PC-3 (cell line): ENCODE measurements around the gene ADIRF. TPM values are rescaled to one million over a fixed set of nuclear protein-coding genes. Genes with fewer than 3 reads are reported as not detected.

Source experiments
- ATAC-seq: fragments of 200-7000 bp; cut with Tn5 transposase; 2 replicates; pipeline ENCODE4 v1.9.1; 2020; ENCODE audit warnings: mild to moderate bottlenecking, moderate library complexity
- BruUV-seq: library from RNA; stranded (reverse); fragments of 400-500 nt; replicated peaks from 2 replicates; lab custom pipeline; 2021; lab: Mats Ljungman, UMichigan
- CTCF ChIA-PET: fragments of 300-600 bp; sonication (Branson Sonifier 250); formaldehyde crosslinking; loops from one replicate; lab custom pipeline; 2022; ENCODE audit warnings: antibody characterized with exemption; lab: Charles Lee
- POLR2A ChIA-PET: fragments of 300-600 bp; sonication (Branson Sonifier 250); formaldehyde crosslinking; loops from one replicate; lab custom pipeline; 2022; ENCODE audit warnings: antibody characterized with exemption; ENCODE audit not compliant: unreplicated experiment; lab: Charles Lee
- DNase-seq: peaks from one replicate; pipeline ENCODE4 v3.0.0-alpha.2; 2015
- H2AFZ ChIP-seq: fragments of 300-600 bp; sonication (generic); 2 replicates; pipeline ENCODE4 v1.6.0; 2016; ENCODE audit warnings: antibody characterized with exemption, low read length
- H3F3A ChIP-seq: fragments of 300-600 bp; sonication (generic); one replicate; pipeline ENCODE4 v1.6.0; 2017; ENCODE audit warnings: antibody characterized with exemption, low read length, control low read depth, mild to moderate bottlenecking; ENCODE audit not compliant: unreplicated experiment
- H3K27ac ChIP-seq: fragments of 300-600 bp; sonication (generic); 2 replicates; pipeline ENCODE4 v1.5.1; 2016; ENCODE audit warnings: mild to moderate bottlenecking, low read length
- H3K27me3 ChIP-seq: fragments of 300-600 bp; sonication (generic); 2 replicates; pipeline ENCODE4 v1.6.1; 2016; ENCODE audit warnings: low read length, mixed read lengths
- H3K36me3 ChIP-seq: fragments of 300-600 bp; sonication (generic); 2 replicates; pipeline ENCODE4 v1.6.1; 2016; ENCODE audit warnings: low read depth, mixed run types, low read length, mixed read lengths
- H3K4me1 ChIP-seq: fragments of 300-600 bp; sonication (generic); 2 replicates; pipeline ENCODE4 v1.5.1; 2016; ENCODE audit warnings: low read length; ENCODE audit not compliant: insufficient read depth
- H3K4me2 ChIP-seq: fragments of 300-600 bp; sonication (generic); 2 replicates; pipeline ENCODE4 v1.6.0; 2016; ENCODE audit warnings: low read length
- H3K4me3 ChIP-seq: fragments of 300-600 bp; sonication (generic); 2 replicates; pipeline ENCODE4 v1.5.1; 2016; ENCODE audit warnings: mild to moderate bottlenecking, low read length, mixed read lengths
- H3K79me2 ChIP-seq: fragments of 300-600 bp; sonication (generic); 2 replicates; pipeline ENCODE4 v1.6.1; 2017; ENCODE audit warnings: low read length, mixed read lengths
- H3K9ac ChIP-seq: fragments of 300-600 bp; sonication (generic); 2 replicates; pipeline ENCODE4 v1.6.0; 2016; ENCODE audit warnings: mild to moderate bottlenecking, low read length
- H3K9me2 ChIP-seq: fragments of 300-600 bp; sonication (generic); replicated peaks from 2 replicates; pipeline ENCODE4 v1.6.1; 2016; ENCODE audit warnings: mixed run types, low read length, mixed read lengths
- H3K9me3 ChIP-seq: fragments of 300-600 bp; sonication (generic); 2 replicates; pipeline ENCODE4 v1.6.1; 2016; ENCODE audit warnings: low read length, mixed read lengths
- H4K20me1 ChIP-seq: fragments of 300-600 bp; sonication (generic); 2 replicates; pipeline ENCODE4 v1.6.1; 2016; ENCODE audit warnings: low read length, mixed read lengths
- CTCF ChIP-seq: fragments of 300-600 bp; sonication (generic); conservative IDR thresholded peaks from 2 replicates; pipeline ENCODE4 v1.5.1; 2017; ENCODE audit warnings: antibody characterized with exemption, low read depth, mild to moderate bottlenecking, low read length
- EZH2 ChIP-seq: fragments of 300-600 bp; sonication (generic); IDR thresholded peaks from one replicate; pipeline ENCODE4 v1.6.1; 2017; ENCODE audit warnings: antibody characterized with exemption, mild to moderate bottlenecking, low read length; ENCODE audit not compliant: unreplicated experiment
- EZH2phosphoT487 ChIP-seq: fragments of 300-600 bp; sonication (generic); IDR thresholded peaks from 2 replicates; pipeline ENCODE4 v1.6.1; 2018; ENCODE audit warnings: mild to moderate bottlenecking, antibody characterized with exemption, low read length, borderline replicate concordance
- intact Hi-C: fragments of 100-400 bp; cut with micrococcal nuclease; formaldehyde crosslinking; loops from 2 replicates; pipeline ENCODE4 v1.9.0; 2023
- total RNA-seq: library from RNA; depleted of rRNA; stranded (reverse); fragments of >200 nt; gene quantifications from 2 replicates; pipeline ENCODE4 v1.2.3, GENCODE V29; 2014

Gene ADIRF
- total RNA-seq, 1 experiment from 2014 or later = 259 TPM

- Histone ChIP-seq H3K9me2 (no peaks in the 10 kb centered on the region), H3K79me2 (no peaks in the 10 kb centered on the region), H3K9ac (no peak overlapping the region), H3K9me3 (no peaks in the 10 kb centered on the region), H3K4me1 (peaks cover 33% of the 10 kb centered on the region), H2AFZ (0 out of 2 replicates have a peak overlapping the region, but pooled peaks have one; percentile 42), H3K4me2 (peak overlapping the region; percentile 57), H3K27me3 (no peaks in the 10 kb centered on the region), H3F3A (no peaks in the 10 kb centered on the region), H3K4me3 (no peak overlapping the region), H3K27ac (peak overlapping the region; percentile 39; the same call in 1 of the 2 replicates), H4K20me1 (no peaks in the 10 kb centered on the region), H3K36me3 (no peaks in the 10 kb centered on the region)
- CTCF ChIA-PET = no interaction called here
- TF ChIP-seq EZH2 = no peak
- no peak for TF ChIP-seq EZH2phosphoT487
- TF ChIP-seq CTCF = no peak
- intact Hi-C loops = no loop called here
- no TSS peak for BruUV-seq
- POLR2A ChIA-PET = no interaction called here
- ATAC-seq (peak; percentile 78), DNase-seq (peak; percentile 51)
These were observed 9.2 kb upstream of the ADIRF start for GRCh38 chr10:86958901-86959736.

- Histone ChIP-seq H3K9me2 (no peaks in the 10 kb centered on the region), H4K20me1 (no peaks in the 10 kb centered on the region), H3K4me1 (peaks cover 33% of the 10 kb centered on the region), H3K4me2 (peak overlapping the region; percentile 57), H3K27ac (0 out of 2 replicates have a peak overlapping the region, but pooled peaks have one; percentile 39), H2AFZ (no peak overlapping the region), H3F3A (no peaks in the 10 kb centered on the region), H3K9ac (no peak overlapping the region), H3K79me2 (no peaks in the 10 kb centered on the region), H3K27me3 (no peaks in the 10 kb centered on the region), H3K9me3 (no peaks in the 10 kb centered on the region), H3K36me3 (no peaks in the 10 kb centered on the region), H3K4me3 (no peak overlapping the region)
- CTCF ChIA-PET = no interaction called here
- no TSS peak for BruUV-seq
- intact Hi-C loops = loop anchor here (2.0 kb wide), 1 partner anchor 271 kb away; no protein-coding TSS in a partner anchor
- POLR2A ChIA-PET = no interaction called here
- TF ChIP-seq EZH2phosphoT487 (no peak), CTCF (no peak), EZH2 (no peak)
- DNase-seq (no peak), ATAC-seq (no peak)
These were observed 8.6 kb upstream of the ADIRF start for GRCh38 chr10:86959737-86960002.
